CD4-positive, alpha-beta T cell treated with Interleukin-12 subunit alpha and Interleukin-12 subunit beta, for 1 hour (primary cell): Measurements from ENCODE around the gene PLXNC1.

Source experiments
- DNase-seq: peaks from one replicate; pipeline ENCODE4 v3.0.0-alpha.2; 2020

PLXNC1 gene

GRCh38 chr12:94183708-94184379 is 35.5 kb downstream of the PLXNC1 start:
- no peak for DNase-seq

GRCh38 chr12:94184995-94185719 is 36.8 kb downstream of the PLXNC1 start:
- no peak for DNase-seq

- no peak for DNase-seq
These were observed 37.4 kb downstream of the PLXNC1 start for GRCh38 chr12:94185801-94186200.

DNA sequence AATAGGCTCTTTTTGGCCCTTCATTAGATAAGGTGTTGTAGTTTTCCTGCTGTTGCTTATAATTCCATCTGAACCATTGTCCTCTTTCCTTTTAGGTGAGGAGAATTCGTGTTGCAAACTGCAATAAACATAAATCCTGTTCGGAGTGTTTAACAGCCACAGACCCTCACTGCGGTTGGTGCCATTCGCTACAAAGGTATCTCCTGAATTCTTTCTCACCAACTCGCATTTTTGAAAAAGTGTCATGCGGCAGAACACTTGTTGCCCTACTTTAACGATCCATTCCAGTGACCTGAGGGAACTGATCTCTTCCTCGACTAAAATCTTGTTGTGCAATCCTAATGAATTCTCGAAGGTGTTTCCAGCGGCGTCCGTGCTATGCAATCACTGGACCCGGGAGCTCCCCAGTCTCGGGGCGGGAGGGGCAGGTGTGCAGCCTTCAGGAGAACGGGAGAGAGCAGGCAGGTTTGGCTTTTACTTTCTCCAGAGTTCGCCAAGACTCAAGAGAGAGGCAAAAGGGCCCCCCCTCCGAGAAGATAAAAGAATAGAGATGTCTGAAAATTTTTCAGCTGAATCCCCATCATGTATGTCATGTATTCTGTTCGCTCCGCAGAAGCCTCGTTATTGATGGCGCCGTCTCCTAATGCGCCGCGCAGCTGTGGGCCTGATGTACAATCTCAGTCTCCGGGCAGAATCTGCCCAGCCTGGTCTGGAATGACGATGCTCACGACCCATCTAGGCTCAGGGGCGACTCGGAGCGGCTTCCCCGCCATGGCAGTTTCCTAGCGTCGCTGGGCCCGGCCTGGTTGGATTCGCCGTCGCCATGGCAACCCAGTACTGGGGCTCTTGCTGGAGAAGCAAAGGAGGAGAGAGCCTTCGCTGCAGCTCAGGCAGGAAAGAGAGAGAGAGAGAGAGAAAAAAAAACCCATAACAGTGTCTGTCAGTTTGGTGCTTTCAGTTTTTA is 38.2 kb downstream of the PLXNC1 start:
- DNase-seq = no peak

- DNase-seq = no peak
These were observed 39.0 kb downstream of the PLXNC1 start for GRCh38 chr12:94187361-94187760.

DNA sequence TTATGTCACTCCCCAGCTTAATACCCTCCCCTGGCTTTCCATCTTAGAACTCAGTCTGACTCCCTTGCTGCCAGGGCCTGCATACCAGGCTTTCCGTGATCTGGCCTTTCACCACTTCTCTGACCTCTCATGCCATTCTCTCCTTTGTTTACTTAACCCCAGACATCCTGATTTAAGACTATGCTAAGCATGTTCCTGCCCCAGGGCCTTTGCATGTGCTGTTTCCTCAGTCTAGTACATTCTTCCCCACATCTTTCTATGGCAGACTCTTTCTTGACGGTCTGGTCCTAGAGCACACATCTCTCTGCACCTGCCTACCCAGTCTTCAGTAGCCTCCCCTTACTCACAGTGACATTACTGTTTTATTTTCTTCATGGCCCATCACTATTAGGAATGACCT is 42.2 kb downstream of the PLXNC1 start:
- DNase-seq = no peak

DNA sequence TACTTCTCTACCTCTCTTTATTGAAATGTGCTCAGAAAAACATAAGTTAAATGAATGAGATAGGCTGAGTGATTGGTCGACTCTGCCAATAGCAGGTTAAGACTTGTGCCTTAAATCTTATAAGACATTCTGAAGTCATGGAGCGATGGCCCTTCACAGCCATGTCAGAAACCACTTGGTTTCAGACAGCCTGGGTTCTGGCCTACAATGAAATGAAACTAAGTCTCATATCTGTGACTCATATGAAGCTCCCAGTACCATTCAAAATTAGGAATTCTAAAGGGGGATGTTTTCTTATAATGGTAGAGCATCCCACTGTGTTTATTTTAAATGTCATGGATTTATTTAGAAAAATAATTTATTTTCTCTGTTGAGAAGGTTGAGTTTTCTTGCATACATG is 42.6 kb downstream of the PLXNC1 start:
- no peak for DNase-seq

- DNase-seq = no peak
These were observed 43.4 kb downstream of the PLXNC1 start for GRCh38 chr12:94191811-94192210.

DNA sequence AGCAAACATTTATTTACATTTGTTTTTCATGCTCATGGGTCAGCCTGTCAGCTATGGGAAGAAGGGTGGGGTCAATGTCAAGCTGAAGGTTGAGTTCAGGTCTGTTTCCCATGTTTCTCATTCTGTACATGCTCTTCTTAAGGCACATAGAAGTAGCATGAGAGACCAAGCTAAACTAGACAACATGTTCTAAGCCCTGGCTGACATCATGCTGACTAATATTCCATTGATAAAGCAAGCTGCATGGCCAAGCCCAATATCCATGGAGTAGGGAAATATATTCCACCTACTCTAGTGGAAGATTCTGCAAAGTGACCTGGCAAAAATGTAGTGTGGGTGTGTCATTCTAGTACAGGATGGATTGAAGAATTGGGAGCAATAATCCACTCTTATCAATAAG is 44.1 kb downstream of the PLXNC1 start:
- DNase-seq = no peak

- no peak for DNase-seq
These were observed 44.8 kb downstream of the PLXNC1 start for GRCh38 chr12:94193168-94193567.

DNA sequence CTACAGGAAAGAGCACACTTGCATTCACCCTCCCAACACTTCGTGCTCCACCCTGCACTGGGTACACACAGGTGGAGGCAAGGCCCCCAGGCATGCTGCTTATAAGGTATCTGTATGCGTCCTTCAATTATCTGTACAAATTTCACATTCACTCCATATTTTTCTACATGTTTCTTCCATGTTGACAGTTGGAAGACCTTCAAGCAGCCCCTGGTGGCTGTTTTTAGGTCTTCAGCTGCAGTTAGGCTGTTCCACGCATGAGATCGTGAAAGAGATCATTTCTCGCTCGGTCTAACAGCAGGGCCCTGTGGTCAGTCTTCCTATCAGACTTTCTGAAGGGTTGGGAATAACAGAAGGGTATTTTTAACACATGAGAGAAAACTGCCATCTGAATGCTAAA is 47.1 kb downstream of the PLXNC1 start:
- DNase-seq = no peak

DNA sequence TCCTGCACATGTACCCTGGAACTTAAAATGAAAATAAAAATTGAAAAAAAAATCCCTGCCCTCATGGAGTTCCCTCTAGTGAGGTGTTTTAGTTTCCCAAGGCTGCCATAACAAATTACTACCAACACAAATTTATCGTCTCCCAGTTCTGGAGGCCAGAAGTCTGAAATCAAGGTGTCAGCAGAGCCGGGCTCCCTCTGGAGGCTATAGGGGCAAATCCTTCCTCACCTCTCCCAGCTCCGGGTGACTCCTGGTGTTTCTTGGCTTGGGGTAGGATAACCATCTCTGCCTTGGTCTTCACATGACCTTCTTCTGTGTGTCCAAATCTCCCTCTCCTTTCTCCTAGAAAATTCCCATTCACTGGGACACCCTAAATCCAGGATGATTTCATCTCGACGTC is 50.1 kb downstream of the PLXNC1 start:
- DNase-seq = no peak

DNA sequence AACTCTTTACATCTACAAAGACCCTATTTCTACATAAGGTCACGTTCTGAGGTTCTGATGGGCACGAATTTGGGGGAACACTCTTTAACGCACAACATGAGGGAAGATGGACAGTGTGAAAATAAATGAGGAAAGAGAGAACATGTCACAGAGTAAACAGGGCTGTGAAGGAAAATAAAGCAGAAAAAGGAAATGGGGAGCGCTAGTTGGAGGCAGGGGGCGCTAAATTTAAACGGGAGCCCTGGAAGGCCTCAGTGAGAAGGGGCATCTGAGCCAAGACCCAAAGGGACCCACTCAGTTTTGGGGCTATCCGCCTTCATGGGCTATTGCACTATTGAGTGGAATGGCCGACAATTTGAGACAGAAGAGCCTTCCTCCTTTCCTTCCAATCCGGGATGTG is 50.5 kb downstream of the PLXNC1 start:
- DNase-seq = no peak

GRCh38 chr12:94200069-94200468 is 51.7 kb downstream of the PLXNC1 start:
- DNase-seq = no peak

DNA sequence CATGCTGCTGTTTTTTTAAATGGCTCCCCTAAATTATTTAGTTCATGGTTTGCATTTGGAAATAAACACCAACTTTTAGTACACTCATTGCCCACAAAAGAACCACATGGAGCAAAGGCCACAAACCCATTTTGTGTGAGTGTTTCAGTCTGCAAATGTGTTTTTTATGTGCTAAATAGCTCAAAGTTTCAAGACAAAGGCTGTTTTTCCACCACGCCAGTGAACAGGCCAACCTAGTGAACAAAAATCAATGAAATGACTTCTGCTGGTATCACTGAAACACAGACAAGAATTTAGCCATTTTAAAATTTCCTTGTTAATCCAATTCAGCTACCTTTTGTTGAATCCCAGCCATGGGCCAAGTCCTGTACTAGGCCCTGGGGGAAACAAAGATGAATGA is 52.3 kb downstream of the PLXNC1 start:
- no peak for DNase-seq

DNA sequence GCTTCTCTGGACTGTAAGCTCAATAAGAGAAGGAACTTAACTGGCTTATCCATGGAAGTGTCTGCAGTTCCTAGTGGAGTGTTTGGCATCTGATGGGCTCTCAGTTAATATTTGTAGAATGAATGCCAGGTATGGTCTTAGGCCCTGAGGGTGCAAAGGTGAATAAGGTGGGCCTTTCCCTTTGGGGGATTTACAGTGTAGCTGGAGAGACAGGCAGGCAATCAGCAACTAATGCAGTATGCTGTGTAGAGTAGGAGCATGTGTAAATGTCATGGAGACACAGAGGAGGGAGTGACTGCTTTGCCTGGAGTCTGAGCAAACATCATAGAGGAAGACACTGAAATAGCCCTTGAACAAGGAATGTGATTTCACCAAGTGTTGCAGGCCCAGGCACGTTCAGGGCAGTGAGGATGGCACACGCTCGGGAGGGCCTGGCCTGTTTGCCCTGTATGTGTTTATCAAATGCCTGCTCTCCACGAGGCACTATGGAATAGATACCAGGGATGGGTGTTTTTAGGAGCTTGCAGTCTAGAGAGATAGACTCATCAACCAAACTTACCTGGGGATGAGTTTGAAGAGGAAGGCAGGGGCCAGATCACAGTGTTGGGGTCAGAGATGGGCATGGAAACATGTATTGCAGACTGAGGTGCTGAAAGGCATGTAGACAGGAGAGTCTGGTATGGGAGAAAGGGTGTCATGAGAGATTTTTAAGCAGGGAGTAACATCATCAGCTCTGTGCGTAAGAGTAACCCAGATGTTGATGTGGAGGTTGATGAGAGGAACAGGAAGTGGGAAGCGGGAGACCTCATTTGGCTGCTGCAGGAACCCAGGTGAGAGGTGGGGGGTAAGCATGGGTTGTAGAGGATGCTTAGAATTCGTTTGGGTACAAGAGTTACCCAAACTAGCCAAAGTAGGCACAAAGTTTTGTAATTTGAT is 54.1 kb downstream of the PLXNC1 start:
- DNase-seq = no peak

DNA sequence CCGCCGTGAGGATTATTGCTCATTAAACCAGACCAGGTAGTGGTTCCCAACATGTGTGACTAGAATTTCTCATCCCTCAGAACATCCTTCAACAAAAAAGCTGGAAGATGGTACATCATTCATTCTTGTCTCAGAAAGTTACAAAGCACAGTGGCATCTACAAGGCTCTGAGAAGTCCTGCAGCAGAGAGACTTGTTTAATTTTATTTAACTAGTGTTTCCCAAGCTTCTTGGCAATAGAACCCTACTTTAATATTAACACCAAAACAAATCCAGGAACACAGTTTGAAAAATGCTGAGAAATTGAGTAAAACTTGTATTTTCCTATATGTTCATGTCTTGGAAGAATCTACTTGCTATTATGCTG is 54.8 kb downstream of the PLXNC1 start:
- DNase-seq = no peak

DNA sequence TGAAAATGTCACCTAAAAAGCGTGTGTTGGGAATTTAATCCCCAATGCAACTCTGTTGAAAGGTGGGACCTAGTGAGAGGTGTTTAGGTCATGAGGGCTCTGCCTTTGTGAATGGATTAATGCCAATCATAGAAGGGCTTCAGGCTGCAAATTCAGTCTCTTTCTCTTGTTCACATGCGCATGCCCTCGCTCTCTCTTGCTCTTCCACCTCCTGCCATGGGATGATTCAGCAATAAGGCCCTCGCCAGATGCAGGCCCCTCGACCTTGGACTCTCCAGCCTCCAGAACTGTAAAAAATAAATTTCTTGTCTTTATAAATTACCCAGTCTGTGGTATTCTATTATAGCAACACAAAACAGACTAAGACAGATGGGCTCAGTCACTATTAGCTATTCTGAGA is 55.4 kb downstream of the PLXNC1 start:
- DNase-seq = no peak

- no peak for DNase-seq
These were observed 56.3 kb downstream of the PLXNC1 start for GRCh38 chr12:94204499-94205247.

DNA sequence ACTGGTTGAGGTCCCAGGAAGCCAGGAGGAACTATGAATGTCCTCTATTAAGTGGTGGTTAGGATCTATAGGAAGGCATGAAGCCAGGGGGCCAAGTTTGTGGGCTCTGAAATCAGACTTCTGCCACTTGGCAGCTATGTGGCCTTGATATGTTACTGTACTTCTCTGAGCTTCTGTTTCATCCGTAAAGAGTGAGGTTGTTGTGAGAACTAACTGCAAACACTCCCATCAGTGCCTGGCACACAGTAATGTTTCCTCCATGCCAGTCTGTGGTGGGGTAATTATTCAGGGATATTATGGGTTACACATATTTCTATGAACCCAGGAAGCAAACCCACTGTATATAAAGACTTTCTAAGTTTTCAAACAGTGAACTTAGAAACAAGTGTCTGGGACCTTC is 57.4 kb downstream of the PLXNC1 start:
- peak; percentile 17 for DNase-seq

DNA sequence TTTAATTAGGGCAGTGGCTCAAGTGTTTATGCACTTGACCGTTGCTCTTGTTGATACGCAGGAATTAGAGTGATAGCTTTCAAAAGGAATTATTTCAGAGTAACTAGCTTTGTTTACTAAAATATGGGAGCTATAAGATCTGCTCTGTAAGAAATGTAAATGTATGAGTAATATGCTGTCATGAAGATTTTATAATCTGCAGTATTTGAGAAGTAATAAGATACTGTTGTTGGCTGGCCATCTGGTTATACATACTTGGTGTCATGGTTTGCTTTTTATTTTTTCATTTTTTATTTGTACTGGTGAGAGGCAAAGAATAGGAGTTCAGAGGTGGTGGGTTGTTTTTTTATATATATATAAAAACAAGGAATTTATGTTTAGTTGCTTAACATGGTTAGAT is 58.5 kb downstream of the PLXNC1 start:
- DNase-seq = no peak

GRCh38 chr12:94207467-94207848 is 59.1 kb downstream of the PLXNC1 start:
- DNase-seq = no peak
